GM21717 (cell line): ENCODE measurements around the gene DOCK6.
"Not testable (repeated sequence)": the region's sequence is repeated elsewhere in the genome, so short reads cannot be mapped to it uniquely, and the experiment has no call there.

ENCODE experiments used
- ATAC-seq: cut with Tn5 transposase; IDR thresholded peaks from one replicate; pipeline ENCODE4 v1.9.1; 2021; ENCODE audit warnings: mild to moderate bottlenecking, moderate library complexity; ENCODE audit not compliant: unreplicated experiment

The DOCK6 gene

DNA sequence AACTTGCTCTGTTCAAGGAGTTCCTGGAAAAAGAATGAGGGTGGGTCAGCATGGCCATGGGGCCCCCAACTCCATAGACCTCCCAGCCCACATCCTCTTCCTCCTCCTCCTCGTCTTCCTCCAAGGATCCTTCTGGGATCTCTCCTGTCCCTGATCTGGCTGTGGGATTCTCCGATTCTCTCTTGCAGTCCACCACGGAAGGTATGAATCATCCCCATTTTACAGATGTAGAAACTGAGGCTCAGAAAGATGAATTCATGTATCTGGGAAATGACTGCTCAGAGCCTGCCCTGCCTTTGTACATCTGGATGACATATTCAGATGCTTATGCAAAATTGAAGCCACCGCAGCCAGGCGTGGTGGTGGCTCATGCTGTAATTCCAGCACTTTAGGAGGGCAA, 62.8 kb downstream of the DOCK6 start:
- no peak for ATAC-seq

GRCh38 chr19:11198769-11199424, 63.4 kb downstream of the DOCK6 start:
- ATAC-seq = no peak

DNA sequence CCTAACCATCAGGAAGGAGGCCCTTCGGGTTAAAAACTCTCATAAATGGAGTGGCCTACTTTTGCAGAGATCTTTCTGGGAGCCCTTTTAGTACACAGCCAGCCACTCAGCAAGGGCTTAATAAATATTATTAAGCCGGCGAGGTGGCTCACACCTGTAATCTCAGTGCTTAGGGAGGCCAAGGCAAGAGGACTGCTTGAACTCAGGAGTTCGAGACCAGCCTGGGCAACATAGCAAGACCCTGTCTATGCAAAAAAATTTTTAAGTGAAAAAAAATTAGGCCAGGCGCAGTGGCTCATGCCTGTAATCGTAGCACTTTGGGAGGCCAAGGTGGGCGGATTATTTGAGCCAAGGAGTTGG, 64.2 kb downstream of the DOCK6 start:
- ATAC-seq = no peak

DNA sequence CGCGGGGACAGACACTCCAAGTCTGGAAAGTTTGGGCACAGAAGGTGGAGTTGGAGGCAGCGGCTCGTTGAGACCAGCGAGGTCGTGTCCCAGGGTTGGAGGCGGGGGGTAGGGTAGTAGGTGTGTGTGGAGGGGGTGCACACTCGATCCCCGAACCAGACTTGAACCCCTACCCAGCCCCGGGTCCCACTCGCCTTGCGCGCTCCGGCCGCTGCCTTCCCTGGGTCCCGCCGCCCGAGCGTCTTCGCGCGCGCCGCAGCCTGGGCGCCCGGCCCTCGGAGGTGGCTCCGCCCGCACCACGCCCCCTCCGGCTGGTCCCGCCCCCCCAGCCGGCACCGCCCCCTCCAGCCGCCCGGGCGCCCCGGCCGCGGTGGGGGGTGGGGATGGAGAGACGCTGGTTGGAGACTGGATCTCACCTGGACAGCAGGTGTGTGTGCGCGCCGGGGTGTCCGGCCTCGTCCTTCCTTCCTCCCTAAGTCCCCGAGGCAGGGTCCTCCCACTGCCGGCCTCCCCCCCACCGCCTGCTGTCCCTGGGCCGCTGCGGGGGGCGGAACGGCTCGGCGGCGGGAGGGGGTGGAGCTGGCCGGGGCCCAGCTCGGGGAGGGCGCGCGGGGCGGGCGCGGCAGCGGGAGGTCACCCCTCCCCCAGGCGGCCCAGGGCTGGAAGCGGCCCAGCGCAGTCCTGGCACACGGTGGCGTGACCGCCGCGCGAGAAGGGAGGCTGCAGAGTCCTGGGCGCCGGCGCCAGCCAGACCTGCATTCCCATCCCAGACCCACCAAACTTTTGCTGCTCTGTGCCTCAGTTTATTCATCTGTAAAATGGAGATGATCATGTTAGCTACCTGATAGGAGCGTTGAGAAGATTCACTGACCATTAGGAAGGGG, 64.8 kb downstream of the DOCK6 start, which contains the start of gene KANK2:
TSS of gene KANK2 (minus strand) at position 255 of the 884 bp plus-strand sequence. CDS start 3,034 bp downstream, outside the sequence.
- ATAC-seq = peak; percentile 66

GRCh38 chr19:11196406-11197287, 65.7 kb downstream of the DOCK6 start:
- no peak for ATAC-seq

GRCh38 chr19:11195681-11196080, 66.6 kb downstream of the DOCK6 start:
- no peak for ATAC-seq

DNA sequence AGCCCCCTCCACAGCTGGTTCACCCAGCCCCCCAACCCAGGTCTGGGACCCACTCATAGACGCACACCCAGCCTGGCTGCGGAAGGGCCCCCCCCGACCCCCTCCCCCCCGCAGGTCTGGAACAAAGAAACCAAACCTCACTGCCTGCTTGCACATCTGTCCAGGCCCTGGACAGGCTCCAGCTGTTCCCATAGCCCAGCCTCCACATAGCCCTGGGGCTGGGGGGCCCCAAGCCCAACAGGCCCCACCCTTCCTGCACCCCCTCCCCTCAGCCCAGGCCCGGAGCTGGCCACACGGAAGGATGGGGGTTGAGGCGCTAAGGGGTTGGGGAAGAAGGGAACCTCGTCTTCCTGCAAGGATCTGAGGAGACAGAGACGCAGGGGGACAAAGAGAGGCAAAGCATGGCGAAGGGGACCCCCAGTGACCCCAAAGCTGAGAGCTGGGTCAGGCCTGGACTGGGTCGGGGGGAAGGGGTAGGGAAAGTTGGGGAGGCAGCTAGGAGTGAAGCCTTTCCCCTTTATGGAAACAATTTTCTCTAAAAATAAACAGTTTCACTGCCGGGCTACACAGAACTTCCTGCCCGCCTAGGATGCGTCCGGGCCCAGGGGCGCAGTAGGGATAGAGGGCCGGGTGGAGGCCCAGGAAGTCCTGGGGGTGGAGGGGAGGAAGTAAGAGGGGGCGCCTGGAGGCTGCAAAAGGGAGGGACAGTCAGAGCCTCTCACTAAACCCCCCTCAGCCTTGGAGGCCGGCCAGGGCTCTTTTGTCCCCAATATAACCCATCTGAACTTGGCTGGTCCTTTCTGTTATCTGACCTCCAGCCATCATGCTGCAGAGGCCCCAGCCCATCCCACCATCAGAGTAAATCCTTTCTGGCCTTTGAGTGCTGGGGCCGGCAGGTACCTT, 67.4 kb downstream of the DOCK6 start:
- no peak for ATAC-seq

GRCh38 chr19:11194173-11194572, 68.2 kb downstream of the DOCK6 start:
- ATAC-seq = no peak

- no peak for ATAC-seq
Observed at GRCh38 chr19:11192957-11193939, 69.1 kb downstream of the DOCK6 start.

DNA sequence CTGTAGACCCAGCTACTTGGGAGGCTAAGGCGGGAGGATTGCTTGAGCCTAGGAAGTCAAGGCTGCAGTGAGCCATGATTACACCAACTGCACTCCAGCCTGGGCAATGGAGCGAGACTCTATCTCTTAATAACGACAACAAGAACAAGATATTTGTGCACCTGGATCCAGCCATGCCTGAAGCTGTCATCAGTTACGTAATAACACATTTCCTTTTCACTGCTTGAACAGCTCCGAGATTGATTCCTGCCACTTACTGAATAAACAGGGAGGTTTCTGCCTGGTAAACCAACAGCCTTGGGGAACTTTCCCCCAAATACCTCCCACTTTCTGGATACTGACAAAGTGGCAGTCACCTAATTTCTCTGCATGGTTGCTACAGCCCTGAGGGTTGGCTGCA, 70.4 kb downstream of the DOCK6 start:
- no peak for ATAC-seq

DNA sequence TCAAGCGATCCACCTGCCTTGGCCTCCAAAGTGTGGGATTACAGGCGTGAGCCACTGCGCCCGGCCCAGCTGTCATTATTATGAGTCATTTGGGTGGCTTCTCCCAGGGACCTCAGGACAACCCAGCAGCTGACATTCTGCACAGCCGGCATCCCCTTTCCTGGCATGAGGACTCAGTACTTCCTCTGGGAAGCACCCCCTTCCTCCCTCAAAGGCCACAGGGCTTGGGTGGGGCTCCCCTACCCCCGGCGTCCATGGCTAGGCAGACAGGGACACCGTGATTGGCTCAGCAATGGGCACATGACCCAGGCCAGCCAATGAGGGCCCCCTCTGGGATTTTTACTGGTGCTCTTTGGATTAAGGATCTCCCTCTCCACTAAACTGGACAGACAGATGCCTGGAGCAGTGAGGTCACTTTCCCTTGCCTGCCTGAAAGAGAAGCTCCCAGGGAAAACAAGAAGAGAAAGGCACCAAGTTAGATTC, 71.0 kb downstream of the DOCK6 start:
- ATAC-seq = no peak

- no peak for ATAC-seq
Observed at GRCh38 chr19:11190501-11190900, 71.8 kb downstream of the DOCK6 start.

DNA sequence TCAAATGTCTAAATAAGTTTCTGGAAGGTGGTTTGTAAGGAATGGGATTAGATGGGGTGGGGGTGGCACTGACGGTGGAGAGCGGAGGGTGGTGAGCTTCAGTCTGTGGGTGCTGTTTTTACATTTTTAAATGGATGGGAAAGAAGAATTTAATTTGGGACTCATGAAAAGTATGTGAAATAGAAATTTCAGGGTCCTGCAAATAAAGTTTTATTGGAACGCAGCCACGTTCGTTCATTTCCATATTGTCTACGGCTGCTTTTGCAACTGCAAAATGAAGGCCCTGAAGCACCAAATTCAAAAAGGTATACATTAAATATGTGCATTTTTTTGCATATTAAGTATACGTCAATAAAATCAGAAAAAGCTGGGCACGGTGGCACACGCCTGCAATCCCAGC, 74.9 kb downstream of the DOCK6 start:
- ATAC-seq = no peak

- ATAC-seq = no peak
Observed at GRCh38 chr19:11182994-11183393, 79.3 kb downstream of the DOCK6 start.

DNA sequence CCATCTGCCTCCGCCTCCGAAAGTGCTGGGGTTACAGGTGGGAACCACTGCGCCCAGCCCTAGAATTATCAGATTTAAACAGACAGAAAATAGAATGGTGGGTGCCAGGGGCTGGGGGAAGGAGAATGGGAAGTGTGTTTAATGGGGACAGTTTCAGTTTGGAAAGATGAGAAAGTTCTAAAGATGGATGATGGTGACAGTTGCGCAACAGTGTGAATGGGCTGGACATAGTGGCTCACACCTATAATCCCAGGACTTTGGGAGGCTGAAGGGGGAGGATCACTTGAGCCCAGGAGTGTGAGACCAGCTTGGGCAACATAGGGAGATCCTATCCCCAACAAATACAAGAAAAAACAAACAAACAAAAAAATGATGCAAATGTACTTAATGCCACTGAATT, 80.8 kb downstream of the DOCK6 start:
- ATAC-seq = no peak

GRCh38 chr19:11180975-11181374, 81.3 kb downstream of the DOCK6 start:
- not testable (repeated sequence) for ATAC-seq

DNA sequence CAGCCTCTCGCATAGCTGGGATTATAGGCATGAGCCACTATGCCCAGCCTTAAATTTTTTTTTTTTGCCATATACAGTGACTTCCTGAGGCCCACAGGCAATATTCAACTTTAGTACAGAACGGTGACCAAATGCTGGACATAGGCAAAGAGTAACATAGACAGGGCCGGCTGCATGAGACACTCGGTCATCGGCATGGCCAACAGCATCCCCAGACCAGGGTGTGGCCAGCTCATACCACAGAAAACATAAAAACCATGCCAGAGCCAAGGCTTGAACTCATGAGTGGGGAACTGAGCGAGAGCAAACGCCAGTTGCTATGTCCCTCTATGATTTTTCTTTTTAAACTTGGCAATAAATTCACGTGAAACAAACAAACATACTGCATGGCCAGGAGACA, 82.0 kb downstream of the DOCK6 start:
- ATAC-seq = no peak

DNA sequence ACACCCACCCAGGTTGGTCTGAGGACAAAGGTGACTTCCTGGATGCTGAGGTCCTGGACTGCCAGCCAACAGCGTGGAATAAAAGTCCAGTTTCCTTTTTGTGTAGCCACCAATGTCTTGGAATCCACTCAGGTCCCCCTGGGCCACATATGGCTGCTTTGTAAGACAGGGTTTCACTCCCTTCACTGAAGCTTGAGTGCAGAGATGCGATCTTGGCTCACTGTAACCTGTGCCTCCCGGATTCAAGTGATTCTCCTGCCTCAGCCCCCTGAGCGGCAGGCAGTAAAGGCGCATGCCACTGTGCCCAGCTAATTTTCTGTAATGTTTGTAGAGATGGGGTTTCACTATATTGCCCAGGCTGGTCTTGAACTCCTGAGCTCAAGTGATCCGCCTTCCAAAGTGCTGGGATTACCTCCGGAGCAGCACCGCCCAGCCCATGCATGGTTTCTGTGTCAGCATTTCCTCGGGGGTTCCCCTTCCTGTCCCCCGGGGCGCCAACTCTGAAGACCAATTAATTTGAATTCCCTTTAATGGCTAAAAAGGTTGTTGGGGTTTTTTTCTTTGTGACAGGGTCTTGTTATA, 82.5 kb downstream of the DOCK6 start:
- no peak for ATAC-seq

GRCh38 chr19:11179145-11179465, 83.2 kb downstream of the DOCK6 start:
- not testable (repeated sequence) for ATAC-seq
